ENCODE results near the gene ELP5.

The ELP5 gene

DNA sequence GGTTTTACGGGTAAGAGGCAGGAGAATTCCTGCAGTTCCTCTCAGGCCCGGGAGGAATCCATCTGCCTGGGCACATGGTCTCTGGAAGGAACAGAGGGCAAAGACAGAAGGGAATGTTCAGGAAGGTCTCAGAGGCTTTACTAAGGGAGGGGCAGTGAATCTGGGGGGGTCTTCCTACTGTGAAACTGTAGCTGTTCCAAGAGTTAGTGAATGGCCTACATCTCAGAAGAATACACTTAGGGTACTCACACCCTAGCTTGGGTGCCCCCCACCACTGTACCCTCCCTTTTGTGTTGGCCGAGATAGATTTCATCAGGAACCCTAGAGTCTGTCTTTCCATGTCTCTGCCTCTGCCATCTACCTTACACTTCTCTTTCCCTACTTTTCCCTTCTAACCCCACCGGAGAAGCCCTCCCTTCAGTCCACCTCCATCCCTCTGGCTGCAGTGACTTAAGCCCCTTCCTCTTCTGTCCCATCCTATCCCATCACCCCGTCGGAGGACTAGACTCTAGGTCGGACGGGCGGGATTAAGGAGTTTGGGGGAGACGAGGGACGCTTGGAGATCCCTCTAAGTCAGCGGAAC, 32.7 kb upstream of the ELP5 start:
- Histone ChIP-seq H3K27ac (ENCODE audit: insufficient read depth, low read depth, low read length, poor library complexity, severe bottlenecking) (peak overlapping the region; percentile 75), H3K9me3 (ENCODE audit: control insufficient read depth, low read length) (no peaks in the 10 kb centered on the region), H3K36me3 (ENCODE audit: control insufficient read depth, insufficient read depth, low read length) (peaks cover 22% of the 10 kb centered on the region), H3K4me3 (ENCODE audit: insufficient read depth, low read depth, low read length) (peak overlapping the region; percentile 87), H3K27me3 (ENCODE audit: control insufficient read depth, insufficient read depth, low read length, poor library complexity, severe bottlenecking) (no peaks in the 10 kb centered on the region), H3K4me1 (ENCODE audit: control insufficient read depth, insufficient read depth, low read length) (peaks cover 36% of the 10 kb centered on the region)
- WGBS, 2 experiments: 27% methylated on average over 12 of the region's 12 CpGs

DNA sequence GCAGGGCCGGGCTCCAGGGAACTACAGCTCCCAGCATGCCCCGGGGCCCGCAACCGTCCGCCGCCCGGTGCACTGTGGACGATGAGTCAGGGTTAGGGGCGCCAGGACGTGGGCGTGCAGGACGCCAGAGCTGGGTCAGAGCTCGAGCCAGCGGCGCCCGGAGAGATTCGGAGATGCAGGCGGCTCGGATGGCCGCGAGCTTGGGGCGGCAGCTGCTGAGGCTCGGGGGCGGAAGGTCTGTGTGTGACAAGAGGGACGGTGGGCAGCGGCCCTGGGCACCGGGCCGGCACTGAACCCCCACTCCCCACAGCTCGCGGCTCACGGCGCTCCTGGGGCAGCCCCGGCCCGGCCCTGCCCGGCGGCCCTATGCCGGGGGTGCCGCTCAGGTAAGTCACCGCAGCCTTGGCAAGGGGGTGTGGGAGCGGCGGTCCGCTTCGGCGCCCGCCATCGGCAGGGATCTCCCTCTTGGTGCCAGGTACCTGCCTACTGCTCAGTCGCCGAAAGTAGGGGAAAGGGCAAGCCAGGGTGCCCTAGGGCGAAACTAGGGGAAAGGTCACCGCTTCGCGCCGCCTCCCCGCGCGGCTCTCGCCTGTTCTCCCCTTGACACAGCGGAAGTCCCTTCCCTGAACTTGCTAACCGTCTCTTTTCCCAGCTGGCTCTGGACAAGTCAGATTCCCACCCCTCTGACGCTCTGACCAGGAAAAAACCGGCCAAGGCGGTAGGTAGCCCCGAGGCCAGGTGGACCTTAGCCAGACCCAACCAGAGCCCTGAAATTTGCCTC, 32.0 kb upstream of the ELP5 start, which contains the start of the genes ACADVL and DLG4:
Gene ACADVL, plus strand, starts transcription at position 127 of the 781 bp plus-strand sequence. Its CDS starts 47 bp downstream, at position 174.
Gene DLG4, minus strand, starts transcription at position 25 of the 781 bp plus-strand sequence.
- Histone ChIP-seq H3K4me1 (ENCODE audit: control insufficient read depth, insufficient read depth, low read length) (peaks cover 36% of the 10 kb centered on the region), H3K4me3 (ENCODE audit: insufficient read depth, low read depth, low read length) (peak within 1 kb of the TSS; percentile 87), H3K36me3 (ENCODE audit: control insufficient read depth, insufficient read depth, low read length) (peaks cover 24% of the 10 kb centered on the region), H3K9me3 (ENCODE audit: control insufficient read depth, low read length) (no peaks in the 10 kb centered on the region), H3K27ac (ENCODE audit: insufficient read depth, low read depth, low read length, poor library complexity, severe bottlenecking) (peak within 1 kb of the TSS; percentile 75), H3K27me3 (ENCODE audit: control insufficient read depth, insufficient read depth, low read length, poor library complexity, severe bottlenecking) (no peaks in the 10 kb centered on the region)
- WGBS, 2 experiments: 1% methylated on average over 63 of the region's 63 CpGs

DNA sequence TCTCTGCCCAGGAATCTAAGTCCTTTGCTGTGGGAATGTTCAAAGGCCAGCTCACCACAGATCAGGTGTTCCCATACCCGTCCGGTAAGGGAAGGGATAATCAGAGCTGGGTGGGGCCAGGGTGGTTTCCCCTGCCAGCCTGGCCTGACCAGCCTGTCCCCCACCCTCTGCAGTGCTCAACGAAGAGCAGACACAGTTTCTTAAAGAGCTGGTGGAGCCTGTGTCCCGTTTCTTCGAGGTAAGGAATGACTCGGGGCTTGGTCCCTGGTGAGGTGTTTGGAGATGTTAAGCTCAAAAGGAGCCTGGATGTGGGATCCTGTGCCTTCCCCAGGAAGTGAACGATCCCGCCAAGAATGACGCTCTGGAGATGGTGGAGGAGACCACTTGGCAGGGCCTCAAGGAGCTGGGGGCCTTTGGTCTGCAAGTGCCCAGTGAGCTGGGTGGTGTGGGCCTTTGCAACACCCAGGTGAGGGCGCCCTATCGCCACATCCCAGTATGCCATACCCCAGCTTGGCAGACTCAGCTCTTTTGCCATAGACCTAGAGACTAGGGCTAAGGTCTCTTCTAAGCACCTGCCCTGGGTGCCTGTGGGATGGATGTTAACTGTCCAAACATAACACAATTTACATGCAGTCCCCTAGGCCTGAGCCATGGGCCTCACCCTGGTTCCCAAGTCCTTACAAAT, 31.3 kb upstream of the ELP5 start:
- no peaks in the 10 kb centered on the region for H3K27me3 ChIP-seq (ENCODE audit: control insufficient read depth, insufficient read depth, low read length, poor library complexity, severe bottlenecking)
- peaks cover 30% of the 10 kb centered on the region for H3K4me1 ChIP-seq (ENCODE audit: control insufficient read depth, insufficient read depth, low read length)
- peak overlapping the region; percentile 87 for H3K4me3 ChIP-seq (ENCODE audit: insufficient read depth, low read depth, low read length)
- WGBS, 2 experiments: 52 to 57% methylated on average over 11 of the region's 11 CpGs
- no peaks in the 10 kb centered on the region for H3K9me3 ChIP-seq (ENCODE audit: control insufficient read depth, low read length)
- H3K36me3 ChIP-seq (ENCODE audit: control insufficient read depth, insufficient read depth, low read length): peaks cover 31% of the 10 kb centered on the region
- H3K27ac ChIP-seq (ENCODE audit: insufficient read depth, low read depth, low read length, poor library complexity, severe bottlenecking): peak overlapping the region; percentile 65

DNA sequence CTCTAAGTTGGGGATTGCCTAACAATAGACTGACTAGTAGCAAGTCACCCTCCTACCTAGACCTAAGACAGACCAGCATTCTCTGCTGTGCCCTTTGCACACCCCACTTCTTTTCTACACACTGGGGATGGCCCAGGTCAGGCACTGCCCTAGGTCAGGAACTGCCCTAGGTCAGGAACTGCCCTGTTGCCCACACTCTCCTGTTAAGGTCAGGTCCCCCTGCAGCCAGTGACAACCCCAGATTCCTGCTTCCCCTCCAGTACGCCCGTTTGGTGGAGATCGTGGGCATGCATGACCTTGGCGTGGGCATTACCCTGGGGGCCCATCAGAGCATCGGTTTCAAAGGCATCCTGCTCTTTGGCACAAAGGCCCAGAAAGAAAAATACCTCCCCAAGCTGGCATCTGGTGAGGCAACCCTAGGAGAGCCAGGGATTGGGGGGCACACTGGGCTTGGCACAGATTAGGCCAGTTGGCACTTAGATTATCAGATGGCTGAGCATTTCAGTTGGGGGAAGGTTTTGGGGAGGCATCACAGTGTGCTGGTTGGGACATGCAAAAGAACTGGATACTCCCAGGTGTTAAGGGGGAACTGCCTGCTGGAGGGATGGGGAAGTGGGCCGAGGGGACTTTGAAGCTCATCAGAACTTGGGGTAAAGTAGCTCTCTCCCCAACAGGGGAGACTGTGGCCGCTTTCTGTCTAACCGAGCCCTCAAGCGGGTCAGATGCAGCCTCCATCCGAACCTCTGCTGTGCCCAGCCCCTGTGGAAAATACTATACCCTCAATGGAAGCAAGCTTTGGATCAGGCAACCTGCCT, 30.5 kb upstream of the ELP5 start:
- Histone ChIP-seq H3K27me3 (ENCODE audit: control insufficient read depth, insufficient read depth, low read length, poor library complexity, severe bottlenecking) (no peaks in the 10 kb centered on the region), H3K27ac (ENCODE audit: insufficient read depth, low read depth, low read length, poor library complexity, severe bottlenecking) (no peak overlapping the region), H3K9me3 (ENCODE audit: control insufficient read depth, low read length) (no peaks in the 10 kb centered on the region), H3K4me3 (ENCODE audit: insufficient read depth, low read depth, low read length) (no peak overlapping the region), H3K4me1 (ENCODE audit: control insufficient read depth, insufficient read depth, low read length) (peaks cover 23% of the 10 kb centered on the region), H3K36me3 (ENCODE audit: control insufficient read depth, insufficient read depth, low read length) (peaks cover 39% of the 10 kb centered on the region)
- 95 to 96% methylated on average over 10 of the region's 10 CpGs for WGBS, 2 experiments

DNA sequence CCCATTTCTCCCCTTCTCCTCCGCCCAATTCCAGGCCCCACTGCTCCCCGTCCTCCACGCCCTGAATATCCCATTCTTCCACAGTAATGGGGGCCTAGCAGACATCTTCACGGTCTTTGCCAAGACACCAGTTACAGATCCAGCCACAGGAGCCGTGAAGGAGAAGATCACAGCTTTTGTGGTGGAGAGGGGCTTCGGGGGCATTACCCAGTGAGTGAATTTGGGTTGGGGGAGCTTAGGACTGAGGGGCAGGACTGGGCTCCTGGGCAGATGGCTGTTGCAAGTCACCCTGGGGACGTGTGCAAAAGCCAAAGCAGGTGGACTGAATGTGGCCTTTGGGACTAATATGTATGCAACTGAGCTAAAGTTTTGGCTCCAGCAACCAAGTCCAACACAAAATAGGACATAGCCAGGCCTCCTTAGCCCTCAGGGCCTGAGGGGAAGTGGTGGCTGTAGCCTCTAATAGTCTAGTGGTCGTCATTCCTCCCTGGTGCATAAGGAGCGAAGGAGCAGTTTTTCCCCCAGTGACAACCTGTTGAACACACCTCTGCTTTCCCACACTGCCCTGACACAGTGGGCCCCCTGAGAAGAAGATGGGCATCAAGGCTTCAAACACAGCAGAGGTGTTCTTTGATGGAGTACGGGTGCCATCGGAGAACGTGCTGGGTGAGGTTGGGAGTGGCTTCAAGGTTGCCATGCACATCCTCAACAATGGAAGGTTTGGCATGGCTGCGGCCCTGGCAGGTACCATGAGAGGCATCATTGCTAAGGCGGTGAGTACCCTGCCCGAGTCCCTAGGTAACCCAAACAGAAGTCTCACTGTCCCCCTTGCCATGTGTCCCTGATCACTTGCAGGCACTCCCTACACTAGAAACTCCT, 29.7 kb upstream of the ELP5 start:
- peaks cover 45% of the 10 kb centered on the region for H3K36me3 ChIP-seq (ENCODE audit: control insufficient read depth, insufficient read depth, low read length)
- no peaks in the 10 kb centered on the region for H3K9me3 ChIP-seq (ENCODE audit: control insufficient read depth, low read length)
- H3K4me3 ChIP-seq (ENCODE audit: insufficient read depth, low read depth, low read length): no peak overlapping the region
- H3K27ac ChIP-seq (ENCODE audit: insufficient read depth, low read depth, low read length, poor library complexity, severe bottlenecking): no peak overlapping the region
- H3K27me3 ChIP-seq (ENCODE audit: control insufficient read depth, insufficient read depth, low read length, poor library complexity, severe bottlenecking): no peaks in the 10 kb centered on the region
- H3K4me1 ChIP-seq (ENCODE audit: control insufficient read depth, insufficient read depth, low read length): peaks cover 20% of the 10 kb centered on the region
- 93 to 95% methylated on average over 15 of the region's 15 CpGs for WGBS, 2 experiments

- peaks cover 49% of the 10 kb centered on the region for H3K36me3 ChIP-seq (ENCODE audit: control insufficient read depth, insufficient read depth, low read length)
- H3K27ac ChIP-seq (ENCODE audit: insufficient read depth, low read depth, low read length, poor library complexity, severe bottlenecking): no peak overlapping the region
- peaks cover 16% of the 10 kb centered on the region for H3K4me1 ChIP-seq (ENCODE audit: control insufficient read depth, insufficient read depth, low read length)
- no peak overlapping the region for H3K4me3 ChIP-seq (ENCODE audit: insufficient read depth, low read depth, low read length)
- H3K9me3 ChIP-seq (ENCODE audit: control insufficient read depth, low read length): no peaks in the 10 kb centered on the region
- whole genome bisulfite sequencing, 2 experiments: 90 to 94% methylated on average over 7 of the region's 7 CpGs
- H3K27me3 ChIP-seq (ENCODE audit: control insufficient read depth, insufficient read depth, low read length, poor library complexity, severe bottlenecking): no peaks in the 10 kb centered on the region
These were observed 29.1 kb upstream of the ELP5 start for GRCh38 chr17:7222972-7223292.

DNA sequence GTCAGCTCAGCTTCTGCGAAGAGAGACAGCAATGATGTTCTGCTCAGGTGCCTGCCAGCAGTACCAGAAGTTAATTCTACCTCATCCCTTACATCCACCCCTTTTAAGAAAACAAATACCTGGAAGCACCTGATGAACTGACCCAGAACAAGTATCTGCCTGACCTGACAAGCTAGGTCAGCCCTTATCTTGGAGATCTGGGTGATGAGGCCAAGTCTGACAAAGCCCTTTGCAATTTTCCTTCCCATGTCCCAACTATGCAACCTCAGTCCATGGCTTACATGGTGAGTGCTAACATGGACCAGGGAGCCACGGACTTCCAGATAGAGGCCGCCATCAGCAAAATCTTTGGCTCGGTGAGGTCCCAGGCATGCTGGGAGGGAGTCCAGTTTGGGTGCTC, 28.6 kb upstream of the ELP5 start:
- peaks cover 12% of the 10 kb centered on the region for H3K4me1 ChIP-seq (ENCODE audit: control insufficient read depth, insufficient read depth, low read length)
- WGBS, 2 experiments: 95 to 98% methylated on average over 4 of the region's 4 CpGs
- H3K9me3 ChIP-seq (ENCODE audit: control insufficient read depth, low read length): no peaks in the 10 kb centered on the region
- H3K36me3 ChIP-seq (ENCODE audit: control insufficient read depth, insufficient read depth, low read length): peaks cover 53% of the 10 kb centered on the region
- no peaks in the 10 kb centered on the region for H3K27me3 ChIP-seq (ENCODE audit: control insufficient read depth, insufficient read depth, low read length, poor library complexity, severe bottlenecking)
- H3K27ac ChIP-seq (ENCODE audit: insufficient read depth, low read depth, low read length, poor library complexity, severe bottlenecking): no peak overlapping the region
- no peak overlapping the region for H3K4me3 ChIP-seq (ENCODE audit: insufficient read depth, low read depth, low read length)

DNA sequence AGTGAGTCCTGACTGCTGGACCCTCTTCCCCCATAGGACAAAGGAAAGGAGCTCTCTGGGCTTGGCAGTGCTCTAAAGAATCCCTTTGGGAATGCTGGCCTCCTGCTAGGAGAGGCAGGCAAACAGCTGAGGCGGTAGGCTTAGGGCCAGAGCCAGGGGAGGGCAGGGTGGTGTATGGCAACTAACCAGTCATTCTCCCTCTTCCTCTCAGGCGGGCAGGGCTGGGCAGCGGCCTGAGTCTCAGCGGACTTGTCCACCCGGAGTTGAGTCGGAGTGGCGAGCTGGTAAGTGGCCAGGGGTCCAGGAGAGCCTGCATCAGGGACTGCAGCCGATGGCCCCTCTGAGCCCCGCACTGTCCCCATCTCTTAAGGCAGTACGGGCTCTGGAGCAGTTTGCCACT, 27.9 kb upstream of the ELP5 start:
- Histone ChIP-seq H3K4me3 (ENCODE audit: insufficient read depth, low read depth, low read length) (no peak overlapping the region), H3K9me3 (ENCODE audit: control insufficient read depth, low read length) (no peaks in the 10 kb centered on the region), H3K36me3 (ENCODE audit: control insufficient read depth, insufficient read depth, low read length) (peaks cover 61% of the 10 kb centered on the region), H3K27me3 (ENCODE audit: control insufficient read depth, insufficient read depth, low read length, poor library complexity, severe bottlenecking) (no peaks in the 10 kb centered on the region), H3K4me1 (ENCODE audit: control insufficient read depth, insufficient read depth, low read length) (peaks cover 4% of the 10 kb centered on the region), H3K27ac (ENCODE audit: insufficient read depth, low read depth, low read length, poor library complexity, severe bottlenecking) (no peak overlapping the region)
- 88 to 92% methylated on average over 10 of the region's 10 CpGs for WGBS, 2 experiments

- no peaks in the 10 kb centered on the region for H3K4me1 ChIP-seq (ENCODE audit: control insufficient read depth, insufficient read depth, low read length)
- no peak overlapping the region for H3K4me3 ChIP-seq (ENCODE audit: insufficient read depth, low read depth, low read length)
- no peak overlapping the region for H3K27ac ChIP-seq (ENCODE audit: insufficient read depth, low read depth, low read length, poor library complexity, severe bottlenecking)
- WGBS, 2 experiments: 83% methylated on average over 15 of the region's 15 CpGs
- no peaks in the 10 kb centered on the region for H3K27me3 ChIP-seq (ENCODE audit: control insufficient read depth, insufficient read depth, low read length, poor library complexity, severe bottlenecking)
- H3K9me3 ChIP-seq (ENCODE audit: control insufficient read depth, low read length): no peaks in the 10 kb centered on the region
- H3K36me3 ChIP-seq (ENCODE audit: control insufficient read depth, insufficient read depth, low read length): peaks cover 66% of the 10 kb centered on the region
These were observed 27.3 kb upstream of the ELP5 start for GRCh38 chr17:7224661-7225111.
